GM10248 (cell line): Measurements from ENCODE around the gene FITM2.

Experiments
- CTCF ChIA-PET: fragments of 300-600 bp; sonication (Branson Sonifier 250); formaldehyde crosslinking; extraction: SDS; loops from one replicate; lab custom pipeline; 2021; ENCODE audit warnings: antibody characterized with exemption; lab: Yijun Ruan, JAX
- POLR2A ChIA-PET: fragments of 350-650 bp; sonication (Branson Sonifier 250); formaldehyde crosslinking; extraction: SDS; loops from one replicate; lab custom pipeline; 2020; ENCODE audit warnings: antibody characterized with exemption; lab: Yijun Ruan, JAX
- DNase-seq: peaks from one replicate; pipeline ENCODE4 v3.0.0; 2012; ENCODE audit errors: extremely low spot score
- CTCF ChIP-seq: IDR thresholded peaks from 2 replicates; pipeline ENCODE4 v1.5.1; 2012; ENCODE audit warnings: mild to moderate bottlenecking, low read depth; ENCODE audit errors: extremely low read depth, missing control alignments, control extremely low read depth

Gene FITM2

GRCh38 chr20:44274303-44275017, 36.5 kb downstream of the FITM2 start:
- TF ChIP-seq CTCF = no peak
- POLR2A ChIA-PET = no interaction called here
- no peak for DNase-seq

GRCh38 chr20:44273231-44274215, 37.5 kb downstream of the FITM2 start:
- POLR2A ChIA-PET = no interaction called here
- no peak for TF ChIP-seq CTCF
- DNase-seq = peak; percentile 57
- CTCF ChIA-PET = interaction anchor here (0.9 to 2.0 kb wide), 6 partner anchors 9 to 57 kb away, joined by 3 to 4 read pairs (median 4); partner anchors contain the start of gene FITM2

More at GRCh38 chr20:44274303-44275017, 36.5 kb downstream of the FITM2 start:
- CTCF ChIA-PET = interaction anchor here (2.0 kb wide), 1 partner anchor 10 kb away, joined by 4 read pairs; no protein-coding TSS in a partner anchor

- DNase-seq = no peak
- POLR2A ChIA-PET = interaction anchor here (0.6 kb wide), 1 partner anchor 1337 kb away, joined by 4 read pairs; no protein-coding TSS in a partner anchor
- CTCF ChIA-PET = interaction anchor here (0.8 to 1.6 kb wide), 7 partner anchors 8 to 82 kb away, joined by 3 to 7 read pairs (median 3); partner anchors contain the start of gene FITM2
- TF ChIP-seq CTCF = peak; percentile 12
Observed at GRCh38 chr20:44271915-44272663, 38.9 kb downstream of the FITM2 start.

GRCh38 chr20:44268802-44269201, 42.2 kb downstream of the FITM2 start:
- TF ChIP-seq CTCF = no peak
- CTCF ChIA-PET = no interaction called here
- DNase-seq = no peak
- POLR2A ChIA-PET = no interaction called here

GRCh38 chr20:44264287-44264686, 46.7 kb downstream of the FITM2 start:
- ChIA-PET CTCF (interaction anchor here (0.7 to 2.8 kb wide), 9 partner anchors 8 to 148 kb away, joined by 3 to 12 read pairs (median 3); partner anchors contain the start of genes FITM2 and GDAP1L1), POLR2A (no interaction called here)
- no peak for DNase-seq
- TF ChIP-seq CTCF = no peak
